NT2/D1 (cell line): ENCODE data around the gene GPR152.

Source experiments
- DNase-seq: peaks from one replicate; pipeline ENCODE4 v3.0.0-alpha.2; 2011; ENCODE audit warnings: low read depth, low spot score
- H3K27me3 ChIP-seq: 2 replicates; pipeline ENCODE4 v1.6.0; 2011; ENCODE audit warnings: mild to moderate bottlenecking; ENCODE audit not compliant: insufficient read length, insufficient read depth
- H3K36me3 ChIP-seq: 2 replicates; pipeline ENCODE4 v1.6.1; 2011; ENCODE audit warnings: mild to moderate bottlenecking, low read length, mixed read lengths; ENCODE audit not compliant: insufficient read depth, insufficient read length
- H3K4me1 ChIP-seq: 2 replicates; pipeline ENCODE4 v1.5.1; 2011; ENCODE audit not compliant: insufficient read depth, insufficient read length
- H3K4me3 ChIP-seq: 2 replicates; pipeline ENCODE4 v1.5.1; 2011; ENCODE audit warnings: low read depth; ENCODE audit not compliant: insufficient read length
- H3K9ac ChIP-seq: 2 replicates; pipeline ENCODE4 v1.6.0; 2011; ENCODE audit warnings: low read depth; ENCODE audit not compliant: insufficient read length
- H3K9me3 ChIP-seq: 2 replicates; pipeline ENCODE4 v1.5.1; 2011; ENCODE audit warnings: mild to moderate bottlenecking, low read length; ENCODE audit not compliant: insufficient read depth
- SUZ12 ChIP-seq: IDR thresholded peaks from 2 replicates; pipeline ENCODE4 v1.6.1; 2011; ENCODE audit not compliant: insufficient read length, insufficient read depth; ENCODE audit errors: extremely low read depth
- YY1 ChIP-seq: IDR thresholded peaks from 2 replicates; pipeline ENCODE4 v1.6.1; 2011; ENCODE audit not compliant: insufficient read length, insufficient read depth
- ZNF274 ChIP-seq: IDR thresholded peaks from 2 replicates; pipeline ENCODE4 v1.6.1; 2011; ENCODE audit warnings: mild to moderate bottlenecking, low read depth, low read length

Gene GPR152

GRCh38 chr11:67438158-67438902, 14.2 kb downstream of the GPR152 start:
- no peak for DNase-seq
- TF ChIP-seq YY1 (no peak), ZNF274 (no peak), SUZ12 (no peak)
- Histone ChIP-seq H3K9ac (peak overlapping the region; percentile 33), H3K4me1 (peaks cover 63% of the 10 kb centered on the region), H3K4me3 (no peak overlapping the region), H3K27me3 (no peaks in the 10 kb centered on the region), H3K36me3 (peaks cover 86% of the 10 kb centered on the region), H3K9me3 (no peaks in the 10 kb centered on the region)

DNA sequence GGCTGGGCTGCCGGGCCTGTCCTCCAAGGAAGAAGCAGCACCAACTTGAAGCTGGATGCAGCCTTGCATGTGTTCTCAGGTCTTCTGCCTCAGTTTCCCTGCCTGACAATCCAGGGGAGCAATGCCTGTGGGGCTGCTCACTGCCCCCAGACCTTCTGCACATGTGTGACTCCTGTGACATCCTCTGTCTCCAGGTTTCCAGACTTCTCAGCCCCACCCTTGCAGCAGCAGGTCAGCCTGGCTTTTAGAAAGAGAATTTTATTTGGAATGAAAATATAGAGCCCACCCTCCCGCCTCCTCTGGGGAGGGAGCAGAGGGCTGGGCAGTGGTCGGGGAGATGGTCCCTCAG, 14.7 kb downstream of the GPR152 start:
- Histone ChIP-seq H3K36me3 (peaks cover 91% of the 10 kb centered on the region), H3K9ac (peak overlapping the region; percentile 62), H3K4me3 (no peak overlapping the region)

GRCh38 chr11:67437082-67437808, 15.3 kb downstream of the GPR152 start, which contains the start of gene PTPRCAP:
PTPRCAP (minus strand) TSS chr11:67437682; CDS start chr11:67437619, 63 bp downstream.
- no peaks in the 10 kb centered on the region for H3K9me3 ChIP-seq
- H3K4me1 ChIP-seq = peaks cover 56% of the 10 kb centered on the region
- no peak for DNase-seq
- H3K9ac ChIP-seq = peak within 1 kb of the TSS; percentile 84
- no peak within 1 kb of the TSS for H3K4me3 ChIP-seq
- peaks cover 93% of the 10 kb centered on the region for H3K36me3 ChIP-seq
- no peaks in the 10 kb centered on the region for H3K27me3 ChIP-seq
- no peak for TF ChIP-seq ZNF274
- TF ChIP-seq YY1 = no peak
- no peak for TF ChIP-seq SUZ12

More for the DNA sequence above, 14.7 kb downstream of the GPR152 start:
- DNase-seq = no peak
- Histone ChIP-seq H3K9me3 (no peaks in the 10 kb centered on the region), H3K4me1 (peaks cover 61% of the 10 kb centered on the region), H3K27me3 (no peaks in the 10 kb centered on the region)
- TF ChIP-seq ZNF274 (no peak), YY1 (no peak), SUZ12 (no peak)

DNA sequence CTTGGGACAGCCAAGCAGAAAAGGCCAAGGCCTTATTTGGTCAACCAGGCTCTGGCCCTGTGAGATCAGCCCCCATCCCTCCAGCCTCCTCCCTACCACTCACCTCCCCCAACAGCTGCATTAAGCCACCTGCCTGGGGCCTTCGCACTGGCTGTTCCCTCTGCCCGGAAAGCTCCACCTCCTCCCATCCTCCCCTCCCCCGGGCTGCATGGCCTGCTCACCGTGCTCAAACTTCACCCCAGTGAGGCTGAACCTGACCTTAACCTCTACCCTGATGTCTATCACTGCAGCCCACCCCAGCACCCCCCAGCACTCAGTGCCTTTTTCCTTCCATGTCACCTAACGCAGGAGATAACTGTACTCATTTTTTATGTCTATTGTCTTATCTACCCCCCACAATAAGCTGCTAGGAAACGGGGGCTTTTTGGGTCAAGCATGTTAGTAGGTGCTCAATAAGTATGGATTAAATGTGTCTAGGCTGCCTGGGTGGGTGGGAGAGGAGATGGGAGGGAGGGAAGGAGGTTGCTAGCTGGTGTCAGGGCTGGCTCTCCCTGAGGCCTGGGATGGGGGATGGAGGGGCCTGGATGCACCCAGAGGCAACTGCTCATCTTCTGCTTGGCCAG, 16.0 kb downstream of the GPR152 start:
- Histone ChIP-seq H3K9ac (peak overlapping the region; percentile 84), H3K9me3 (no peaks in the 10 kb centered on the region), H3K27me3 (no peaks in the 10 kb centered on the region), H3K4me1 (peaks cover 50% of the 10 kb centered on the region), H3K4me3 (no peak overlapping the region), H3K36me3 (peaks cover 93% of the 10 kb centered on the region)
- peak; percentile 90 for DNase-seq
- TF ChIP-seq YY1 = peak; percentile 31
- no peak for TF ChIP-seq ZNF274
- TF ChIP-seq SUZ12 = no peak

GRCh38 chr11:67435727-67436458, 16.6 kb downstream of the GPR152 start:
- Histone ChIP-seq H3K36me3 (peaks cover 94% of the 10 kb centered on the region), H3K4me3 (no peak overlapping the region), H3K9ac (peak overlapping the region; percentile 72), H3K27me3 (no peaks in the 10 kb centered on the region), H3K9me3 (no peaks in the 10 kb centered on the region), H3K4me1 (peaks cover 50% of the 10 kb centered on the region)
- no peak for DNase-seq
- TF ChIP-seq ZNF274 = no peak
- TF ChIP-seq SUZ12 = no peak
- TF ChIP-seq YY1 = no peak

- TF ChIP-seq YY1 (no peak), ZNF274 (no peak), SUZ12 (no peak)
- Histone ChIP-seq H3K9ac (peak overlapping the region; percentile 72), H3K9me3 (no peaks in the 10 kb centered on the region), H3K4me1 (peaks cover 50% of the 10 kb centered on the region), H3K4me3 (no peak overlapping the region), H3K27me3 (no peaks in the 10 kb centered on the region), H3K36me3 (peaks cover 94% of the 10 kb centered on the region)
- DNase-seq = no peak
Observed at GRCh38 chr11:67435031-67435726, 17.4 kb downstream of the GPR152 start.
